Retina (tissue), 1 donor: ENCODE data around the gene MSI2.

Experiments
- DNase-seq: peaks from one replicate; pipeline ENCODE4 v3.0.0-alpha.2; 2016

MSI2 gene

DNA sequence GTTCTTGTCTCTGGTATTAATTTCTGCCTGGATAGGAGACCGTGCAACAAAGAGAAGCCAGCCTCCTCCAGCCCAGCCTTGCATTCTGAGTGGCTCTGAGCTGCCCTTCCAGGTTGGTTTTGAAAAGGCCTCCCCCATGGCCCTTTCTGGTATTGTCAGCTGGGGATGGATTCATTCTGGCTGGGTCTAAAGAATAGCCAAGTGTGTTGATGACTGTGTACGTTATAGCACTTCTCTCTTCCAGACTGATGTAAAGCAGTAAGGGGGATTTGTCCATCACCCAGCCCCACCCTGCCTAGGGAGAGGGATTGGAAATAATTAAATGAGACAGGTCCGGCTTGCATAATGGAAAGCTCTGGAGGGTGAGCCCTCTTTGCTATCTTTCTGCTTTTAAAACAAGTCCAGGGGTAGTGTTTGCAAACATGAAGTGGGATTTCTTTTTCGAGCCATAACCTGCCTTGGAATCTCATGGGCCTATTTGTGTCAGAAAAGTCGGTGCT lies 146.4 kb downstream of the MSI2 start:
- DNase-seq: peak; percentile 91

DNA sequence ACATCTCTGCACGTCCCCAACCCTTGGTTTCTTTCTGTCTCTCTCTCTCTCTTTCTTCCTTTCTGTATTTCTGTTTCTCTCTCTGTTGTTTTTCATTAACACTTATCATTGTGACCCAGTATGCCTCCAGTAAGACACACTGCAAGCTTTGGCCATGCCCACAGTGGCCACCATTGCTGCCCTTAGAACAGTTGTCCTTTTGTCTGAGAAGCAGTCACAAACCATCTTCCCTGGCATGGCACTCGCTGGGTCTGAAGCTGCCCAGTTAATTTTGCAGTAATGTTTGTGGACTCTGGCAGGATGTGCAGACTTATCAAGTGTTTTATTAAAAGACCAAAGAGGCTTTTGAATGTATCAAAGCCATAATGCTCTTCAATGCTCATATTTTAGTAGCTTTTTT lies 146.9 kb downstream of the MSI2 start:
- no peak for DNase-seq

DNA sequence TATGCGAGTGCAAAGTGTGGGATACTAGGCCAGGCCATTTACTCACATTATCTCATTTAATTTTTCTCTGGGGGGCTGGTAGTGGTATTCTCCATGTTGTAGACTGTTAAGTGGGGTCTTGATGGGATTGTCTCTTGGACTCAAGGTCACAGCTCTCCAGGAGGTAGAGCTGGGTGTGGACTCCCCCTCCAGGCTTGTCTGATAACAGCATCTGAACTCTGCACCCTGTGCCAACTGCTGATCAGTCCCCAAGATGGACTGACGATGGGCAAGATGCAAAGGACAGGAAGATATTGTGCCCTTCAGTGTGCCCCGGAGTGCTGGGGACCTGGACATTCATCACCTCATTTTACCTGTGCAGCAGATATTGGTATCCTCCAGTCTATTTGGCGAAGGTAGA lies 147.8 kb downstream of the MSI2 start:
- DNase-seq: no peak

DNA sequence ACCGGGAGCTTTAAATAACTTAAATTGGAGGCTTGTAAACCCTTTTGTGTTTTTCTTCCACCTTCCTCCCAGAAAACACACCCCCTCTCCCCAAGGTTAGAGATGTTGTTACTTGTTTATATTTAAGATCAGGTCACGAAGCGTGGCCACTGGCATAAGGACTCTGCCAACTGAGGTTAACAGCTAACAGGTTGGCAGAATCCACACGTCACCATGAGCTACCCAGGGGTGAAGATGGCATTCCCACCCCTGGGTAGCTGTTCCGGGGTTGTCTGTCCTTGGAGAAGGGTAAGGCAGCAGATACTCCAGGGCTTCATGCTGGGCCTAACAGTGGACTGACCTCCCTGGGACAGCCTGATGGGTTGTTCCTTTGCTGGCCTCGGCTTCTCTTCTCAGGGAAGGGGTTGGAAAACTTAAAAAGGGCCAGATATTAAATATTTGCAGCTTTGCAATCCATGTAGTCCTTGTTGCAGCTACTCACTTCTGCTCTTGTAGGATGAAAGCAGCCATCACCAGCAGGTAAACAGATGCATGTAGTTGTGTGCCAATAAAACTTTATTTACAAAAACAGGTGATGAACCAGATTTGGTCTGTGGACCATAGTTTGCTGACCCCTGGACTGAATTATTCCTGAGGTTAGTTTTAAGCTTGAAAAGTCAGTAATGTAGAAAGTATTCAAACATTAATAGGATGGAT lies 148.6 kb downstream of the MSI2 start:
- DNase-seq: no peak

DNA sequence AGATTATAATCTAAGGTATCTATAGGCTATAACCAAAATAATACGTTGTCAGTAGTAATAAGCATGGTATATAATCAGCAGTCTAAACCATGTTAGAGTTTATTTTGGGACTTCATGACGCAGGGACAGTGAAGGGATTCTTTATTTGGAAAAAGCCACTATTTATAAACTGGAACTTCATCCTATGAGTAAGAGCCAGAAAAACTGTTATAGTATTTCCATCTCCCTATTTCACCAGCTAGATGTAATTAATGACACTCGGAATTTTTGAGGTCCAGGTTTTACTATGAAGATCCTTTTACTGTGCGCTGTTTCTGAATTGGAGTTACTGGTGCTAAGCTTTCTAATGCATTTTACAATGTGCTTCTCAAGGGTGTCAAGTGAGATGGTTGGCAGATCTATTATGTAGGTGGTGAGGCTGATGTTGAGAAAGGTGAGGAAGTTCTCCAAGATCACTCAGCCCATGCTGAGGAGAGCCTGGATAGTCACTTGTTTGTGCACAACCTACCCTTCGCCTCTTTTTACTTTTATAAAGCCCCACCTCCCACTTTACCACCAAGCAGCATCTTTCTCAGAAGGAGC lies 149.3 kb downstream of the MSI2 start:
- no peak for DNase-seq

DNA sequence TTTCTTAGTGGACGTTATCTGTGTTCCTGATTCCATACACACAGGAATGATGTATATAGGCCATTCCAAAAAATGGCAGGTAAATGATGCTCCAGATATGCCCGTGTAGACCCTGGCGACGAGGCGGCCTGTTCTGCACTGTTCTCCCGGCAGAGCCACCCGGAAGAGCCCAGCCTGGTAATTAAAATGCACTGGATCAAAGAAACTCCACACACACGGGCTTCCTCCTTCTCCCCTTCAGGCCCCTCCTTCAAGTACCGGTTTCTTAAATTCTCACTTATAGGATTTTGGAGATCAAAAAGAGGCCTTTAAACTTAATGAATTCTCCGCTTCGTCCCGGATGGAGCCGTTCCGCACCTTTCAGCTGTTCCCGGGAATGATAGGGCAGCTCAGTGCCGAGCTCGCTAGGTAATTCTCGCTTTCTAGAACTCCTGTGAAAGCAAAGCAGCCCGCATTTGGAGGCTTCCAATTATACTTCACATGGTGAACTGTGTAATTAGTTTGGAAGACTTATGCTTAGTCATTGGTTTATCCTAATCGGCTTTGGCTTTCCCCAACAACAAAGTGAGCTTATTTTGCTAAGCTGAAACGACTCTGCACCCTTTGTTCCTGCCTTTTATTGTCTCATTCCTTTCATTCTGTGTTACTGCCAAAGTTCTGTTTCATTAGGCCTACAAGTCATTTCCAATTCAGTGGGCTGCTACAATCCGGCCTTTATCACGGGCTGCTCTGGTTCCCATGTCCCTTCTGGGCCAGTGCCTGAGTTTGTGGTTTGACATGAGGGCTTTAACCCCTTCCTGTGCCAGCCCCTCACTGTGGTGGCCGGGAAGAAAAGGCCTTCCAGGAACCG lies 150.0 kb downstream of the MSI2 start:
- peak; percentile 91 for DNase-seq

DNA sequence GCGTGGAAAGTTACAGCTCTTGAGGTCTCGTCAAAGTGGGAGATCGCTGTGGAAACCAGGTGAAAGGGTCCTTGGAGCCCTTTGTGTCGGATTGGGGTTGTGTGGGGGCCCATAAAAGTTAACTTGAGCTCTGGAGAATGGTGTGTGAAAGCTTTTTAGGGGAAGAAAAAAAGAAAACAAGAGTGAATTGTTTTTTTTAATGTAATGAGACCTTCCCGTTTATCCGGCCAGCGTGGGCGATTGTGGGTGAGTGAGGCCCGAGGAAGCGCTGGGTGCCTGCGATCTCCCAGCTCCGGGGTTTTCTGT lies 150.6 kb downstream of the MSI2 start:
- no peak for DNase-seq

DNA sequence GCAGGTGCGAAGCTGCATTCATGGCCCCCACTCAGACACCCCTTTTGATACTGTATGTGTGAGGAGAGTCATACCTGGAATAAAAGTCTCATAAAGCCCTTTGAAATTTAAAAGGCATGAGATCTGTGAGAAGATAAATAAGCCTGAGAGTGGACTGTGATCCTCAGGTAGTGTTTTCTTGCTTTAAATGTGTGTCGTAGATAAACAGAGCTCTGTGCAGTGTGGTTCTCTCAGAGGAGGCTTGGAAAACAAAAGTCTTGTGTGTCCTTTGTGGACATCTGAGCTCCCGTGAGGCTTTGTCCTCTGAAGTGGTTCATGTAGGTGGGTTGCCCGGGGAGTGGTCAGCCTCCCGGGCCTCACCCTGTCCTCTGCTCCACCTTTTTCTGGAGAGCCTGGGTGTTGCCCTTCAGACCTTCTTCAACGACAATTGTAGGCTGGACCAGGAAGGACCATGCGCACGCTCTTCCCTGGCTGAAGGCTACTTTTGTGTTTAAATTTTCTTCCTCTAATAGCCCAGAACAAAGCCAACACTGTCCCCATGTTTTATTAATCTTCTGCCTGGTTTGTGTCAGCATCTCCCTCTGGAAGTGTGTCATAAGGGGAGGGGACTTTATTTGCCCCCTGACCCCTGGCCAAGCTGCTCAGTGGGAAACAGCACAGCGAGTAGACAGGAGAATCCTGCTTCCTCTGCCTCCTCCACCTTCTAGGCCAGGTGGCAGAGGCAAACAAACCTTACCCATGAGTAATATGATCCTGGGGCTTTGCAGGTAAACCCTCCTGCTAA lies 151.2 kb downstream of the MSI2 start:
- peak; percentile 86 for DNase-seq

DNA sequence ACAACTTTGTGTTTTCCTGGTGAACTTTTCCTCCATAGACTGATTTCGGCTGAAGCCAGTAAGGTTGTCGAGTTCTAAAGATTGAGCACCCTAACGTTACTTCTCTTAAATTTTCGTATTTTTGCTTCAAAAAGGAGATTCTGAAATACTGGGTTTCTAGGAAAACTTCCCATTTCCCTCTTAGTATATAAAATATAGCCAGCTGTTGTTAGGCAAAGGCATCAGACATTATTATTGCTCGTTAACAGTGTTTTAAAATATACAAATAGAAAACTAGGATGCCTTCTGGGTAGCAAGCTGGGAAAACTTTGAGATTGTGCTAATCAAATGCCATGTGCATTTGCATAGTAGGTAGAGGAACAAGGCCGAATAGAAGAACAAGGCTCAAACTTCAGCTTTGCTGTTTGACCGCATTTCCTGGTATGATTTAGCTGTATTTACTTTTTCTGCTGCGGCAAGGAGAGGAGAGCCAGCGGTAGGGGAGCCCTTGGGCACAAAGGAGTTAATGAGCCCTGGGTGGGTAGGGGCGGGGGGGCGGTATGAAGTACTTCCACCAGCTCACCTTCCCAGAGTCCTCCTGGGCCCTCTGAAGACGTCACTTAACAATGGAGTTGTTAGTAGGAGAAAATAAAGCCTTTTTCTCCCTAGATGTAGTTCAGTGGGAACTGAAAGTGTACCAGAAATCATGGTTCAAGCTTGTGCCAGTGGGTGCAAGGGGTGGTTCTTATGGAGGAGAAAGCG lies 151.9 kb downstream of the MSI2 start:
- peak; percentile 72 for DNase-seq

DNA sequence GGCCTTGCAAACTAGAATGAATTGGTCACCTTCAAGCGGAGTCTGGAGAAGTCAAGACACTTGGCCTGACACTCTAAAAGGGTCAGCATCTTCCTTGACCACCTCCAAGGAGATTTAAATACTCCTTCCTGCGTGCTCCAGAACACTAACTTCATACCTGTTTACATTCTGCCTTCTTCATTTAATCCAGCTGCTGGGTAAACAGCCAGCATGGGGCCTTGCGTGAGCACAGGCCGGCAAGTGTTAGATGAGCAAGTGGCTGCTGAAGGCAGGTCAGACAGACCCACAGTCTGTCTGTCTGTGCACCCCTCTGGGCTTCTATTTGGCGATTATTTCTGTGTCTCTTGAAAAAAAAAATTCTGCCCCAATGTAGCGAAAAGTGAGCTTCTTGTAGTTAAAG lies 153.8 kb downstream of the MSI2 start:
- no peak for DNase-seq

DNA sequence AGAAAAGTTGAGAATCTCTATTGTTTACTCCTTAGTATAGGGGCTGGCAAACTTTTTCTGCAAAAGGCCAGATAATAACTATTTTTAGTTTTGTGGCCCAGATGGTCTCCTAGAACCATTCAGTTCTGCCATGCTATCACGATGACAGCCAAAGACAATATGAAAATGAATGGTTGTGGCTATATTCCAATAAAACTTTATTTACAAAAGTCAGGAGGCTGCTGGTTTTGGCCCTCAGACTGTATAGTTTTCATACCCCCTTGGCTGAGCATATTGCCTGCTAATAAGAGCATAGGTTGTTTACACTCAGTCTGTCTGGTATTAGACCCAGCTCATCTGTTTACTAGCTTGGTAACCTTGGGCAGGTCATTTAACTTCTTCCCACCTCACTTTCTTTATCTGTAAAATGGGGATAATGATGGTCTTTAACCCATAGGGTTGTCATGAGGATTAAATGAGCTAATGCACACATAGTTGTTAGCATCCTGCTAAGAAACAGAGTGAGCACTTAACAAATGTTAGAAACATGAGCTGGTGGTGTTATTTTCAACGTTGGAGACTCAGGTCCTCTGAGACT lies 156.3 kb downstream of the MSI2 start:
- no peak for DNase-seq

DNA sequence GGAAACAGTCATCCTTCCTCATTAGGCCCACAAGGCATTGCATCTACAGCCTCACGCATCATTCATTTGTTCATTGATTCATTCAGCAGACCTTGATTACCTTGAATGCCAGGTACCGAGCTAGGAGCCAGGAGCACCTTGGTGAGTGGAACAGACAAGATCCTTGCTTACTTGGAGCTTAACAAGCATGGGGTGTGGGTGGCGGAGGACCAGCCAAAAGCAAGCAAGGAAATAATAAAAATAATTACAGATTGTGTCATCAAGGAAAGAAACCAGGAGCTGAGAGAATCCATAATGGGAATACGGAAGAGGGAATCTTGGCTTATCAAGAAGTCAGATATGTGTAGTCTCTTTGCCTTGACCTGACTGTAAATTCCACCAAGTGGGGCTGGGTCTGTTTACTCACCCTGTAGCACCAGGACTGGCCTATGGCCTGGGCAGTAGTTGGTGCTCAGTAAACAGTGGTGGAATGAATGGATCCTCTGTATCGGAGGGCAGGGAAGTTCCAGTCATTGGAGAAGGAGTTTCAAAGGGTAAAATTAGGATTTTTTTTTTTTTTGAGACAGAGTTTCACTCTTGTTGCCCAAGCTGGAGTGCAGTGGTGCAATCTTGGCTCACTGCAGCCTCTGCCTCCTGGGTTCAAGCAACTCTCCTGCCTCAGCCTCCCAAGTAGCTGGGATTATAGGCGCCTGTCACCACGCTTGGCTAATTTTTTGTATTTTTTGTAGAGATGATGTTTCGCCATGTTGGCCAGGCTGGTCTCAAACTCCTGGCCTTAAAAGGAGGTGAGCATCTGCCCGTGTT lies 157.7 kb downstream of the MSI2 start:
- DNase-seq: no peak

DNA sequence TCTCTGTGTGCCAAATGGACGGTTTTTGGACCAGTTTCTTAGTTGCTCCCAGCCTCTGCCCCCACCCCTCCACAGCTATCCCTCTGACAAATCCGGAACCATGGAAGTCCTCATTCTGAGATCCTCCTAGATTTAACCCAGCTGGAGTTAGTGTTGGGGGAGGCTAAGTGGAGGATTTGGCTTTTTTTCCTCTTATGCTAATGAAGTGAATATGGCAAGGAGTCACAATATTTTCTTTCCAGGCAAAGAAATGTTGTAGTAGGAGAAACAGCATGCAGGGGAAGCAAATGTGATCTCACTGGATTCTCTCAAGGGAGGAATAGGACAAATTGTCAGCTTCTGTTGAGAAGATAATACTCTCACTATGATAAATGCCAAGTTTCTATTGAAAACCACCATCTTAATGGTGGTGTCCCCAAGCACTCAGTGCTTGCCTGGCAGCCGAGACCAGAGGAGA lies 159.5 kb downstream of the MSI2 start:
- no peak for DNase-seq

DNA sequence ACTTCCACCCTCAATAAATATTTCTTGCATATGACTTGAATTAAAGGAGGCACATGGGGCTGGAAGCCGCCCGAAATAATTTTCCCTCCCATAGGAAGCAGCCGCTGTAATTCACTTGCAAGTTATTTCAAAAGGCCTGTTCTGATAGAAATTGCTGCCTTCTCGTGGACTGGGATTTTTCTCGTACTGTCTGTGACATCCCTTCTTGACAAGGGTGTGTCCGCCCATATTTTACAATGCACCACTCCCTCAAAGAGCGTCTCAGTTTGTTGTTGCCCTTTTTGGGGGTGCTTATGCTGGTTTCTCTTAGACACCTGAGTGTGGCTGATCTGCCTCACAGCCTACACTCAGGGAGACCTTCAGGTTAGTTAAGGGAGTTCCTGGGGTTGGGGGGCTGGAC lies 160.0 kb downstream of the MSI2 start:
- no peak for DNase-seq

DNA sequence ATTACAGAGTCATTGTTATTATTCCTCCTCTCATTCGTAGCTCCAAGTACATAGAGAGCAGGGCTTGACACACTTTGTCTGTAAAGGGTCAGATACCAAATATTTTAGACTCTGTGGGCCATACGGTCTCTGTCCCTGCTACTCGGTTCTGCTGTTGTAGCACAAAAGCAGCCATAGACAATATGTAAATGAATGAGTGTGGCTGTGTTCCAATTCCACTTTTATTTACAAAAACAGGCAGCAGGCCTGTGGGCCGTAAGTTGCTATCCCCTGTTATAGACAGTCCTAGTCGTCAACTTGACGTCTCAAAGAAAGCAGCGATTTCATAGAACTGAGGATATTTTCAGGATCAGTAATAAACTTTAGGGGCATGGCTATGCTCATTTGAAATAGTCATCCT lies 161.6 kb downstream of the MSI2 start:
- no peak for DNase-seq

DNA sequence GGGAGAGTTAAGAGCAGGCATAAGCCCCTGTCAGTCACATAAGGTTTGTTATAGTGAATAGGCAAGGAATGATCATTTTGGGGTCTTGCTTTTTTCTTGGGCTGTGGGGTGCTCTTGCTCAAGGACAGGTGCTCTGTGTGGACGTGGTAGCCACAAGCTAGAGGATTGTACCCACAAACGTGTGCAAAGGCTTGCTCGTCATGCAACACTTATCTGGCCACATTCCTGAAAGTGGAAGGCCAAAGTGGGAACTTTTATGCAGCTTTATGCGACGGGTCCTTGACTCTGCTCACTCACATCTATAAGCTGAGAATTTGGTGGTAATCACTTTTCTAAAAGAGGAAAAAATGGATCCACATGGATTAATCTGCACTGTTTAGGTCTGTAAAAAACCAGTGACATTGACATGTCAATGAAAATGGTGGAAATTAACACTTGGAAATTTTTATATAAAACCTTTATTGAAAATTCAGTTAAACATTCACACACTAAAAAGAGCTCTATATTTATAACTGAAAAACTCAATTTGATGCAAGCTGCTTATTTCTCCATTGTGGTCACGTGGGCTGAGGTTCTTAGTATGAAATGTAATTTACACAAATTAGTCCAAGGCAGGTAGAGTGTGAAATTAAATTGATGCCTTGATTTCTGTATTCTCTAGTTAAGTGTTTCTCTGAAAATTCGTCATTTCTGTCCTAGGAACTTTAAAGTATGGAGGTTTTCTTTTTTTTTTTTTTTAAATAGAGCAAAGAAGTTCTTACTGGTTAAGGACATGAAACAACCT lies 162.3 kb downstream of the MSI2 start:
- DNase-seq: no peak

DNA sequence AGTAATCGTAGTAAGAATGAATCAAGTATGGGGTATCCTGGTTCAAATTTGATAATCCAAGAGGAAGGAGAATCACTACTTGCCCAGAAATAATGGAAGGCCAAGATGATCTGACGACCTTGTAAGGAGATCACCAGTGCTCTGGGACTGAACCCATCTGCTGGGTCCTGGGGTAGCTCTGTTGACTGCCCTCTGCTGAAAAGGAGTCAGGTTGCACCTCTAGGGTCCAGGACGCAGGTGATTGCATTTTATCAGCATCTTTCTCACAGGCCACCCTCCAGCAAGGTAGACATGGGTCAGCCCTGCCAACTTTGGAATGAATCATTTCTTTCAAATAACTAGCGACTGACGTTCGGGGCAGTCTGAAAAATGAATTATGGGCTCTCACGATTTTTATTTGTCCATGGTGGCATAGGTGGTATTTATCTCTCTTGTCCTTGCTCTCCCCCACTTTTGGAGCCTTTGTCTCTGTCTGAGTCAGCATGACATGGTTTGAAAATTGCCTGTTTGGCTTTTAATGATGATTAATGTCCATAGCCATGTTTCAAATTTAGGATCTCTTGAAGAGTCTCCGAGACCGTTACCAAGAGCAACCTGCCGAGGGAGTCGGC lies 163.7 kb downstream of the MSI2 start:
- no peak for DNase-seq

DNA sequence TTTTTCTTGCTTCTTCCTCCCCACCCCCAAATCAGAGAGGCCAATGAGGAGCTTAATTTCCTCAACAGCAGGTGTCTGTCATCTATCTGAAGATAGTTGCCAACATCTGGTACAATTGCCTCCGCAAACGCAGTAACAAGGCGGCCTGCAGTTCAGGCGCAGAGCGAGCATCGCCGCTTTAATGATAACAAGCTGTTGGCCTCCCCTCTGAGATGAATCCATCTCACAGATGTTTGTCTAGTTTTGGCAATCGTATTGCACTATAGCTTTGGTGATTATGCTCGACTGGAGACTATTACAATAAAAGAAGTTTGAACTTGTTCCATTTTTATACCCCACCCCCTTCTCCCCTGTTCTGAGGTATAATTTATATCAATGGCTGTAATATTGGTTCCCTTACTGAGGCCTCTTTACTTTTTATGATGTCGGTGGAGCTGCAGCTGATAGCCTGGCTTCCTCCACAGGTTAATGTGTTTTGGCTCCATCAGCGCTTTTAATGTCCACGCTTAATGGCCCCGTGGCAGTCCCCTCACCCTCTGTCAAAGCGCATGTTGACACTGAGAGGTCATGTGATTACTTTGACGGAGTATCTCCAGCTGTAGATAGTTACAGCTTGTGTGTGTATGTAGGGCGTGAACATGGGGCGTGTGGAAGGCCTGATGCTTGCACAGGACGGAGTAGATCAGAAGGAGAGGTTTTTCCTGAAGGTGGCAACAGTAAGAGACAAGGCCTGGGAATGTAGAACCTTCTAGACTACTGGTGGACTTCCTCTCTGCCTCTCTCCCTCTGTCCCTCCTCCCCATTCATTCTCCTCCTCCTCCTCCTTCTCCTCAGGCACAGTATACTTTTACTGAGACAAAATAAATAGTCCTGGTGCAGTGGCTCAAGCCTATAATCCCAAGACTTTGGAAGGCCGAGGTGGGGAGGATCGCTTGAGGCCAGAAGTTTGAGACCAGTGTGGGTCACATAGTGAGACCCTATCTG lies 164.7 kb downstream of the MSI2 start:
- DNase-seq: peak; percentile 61
